ENCODE results near the gene TOM1.

DNA sequence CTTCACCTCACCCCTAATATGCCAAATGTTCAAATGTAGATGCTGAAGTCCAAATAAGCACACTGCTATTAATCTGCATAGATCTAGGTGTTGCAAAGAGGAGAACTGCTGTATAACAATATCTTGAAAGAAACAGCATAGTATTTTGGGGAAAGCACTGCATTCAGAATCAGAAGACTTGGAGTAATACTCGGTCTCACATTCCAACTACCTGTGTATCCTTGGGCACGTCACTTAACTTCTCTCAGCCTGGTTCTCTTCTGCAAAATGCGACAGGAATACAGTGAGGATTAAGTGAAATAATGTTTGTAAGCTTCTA, 42.7 kb upstream of the TOM1 start:
- TF ChIP-seq, protein P1, sequence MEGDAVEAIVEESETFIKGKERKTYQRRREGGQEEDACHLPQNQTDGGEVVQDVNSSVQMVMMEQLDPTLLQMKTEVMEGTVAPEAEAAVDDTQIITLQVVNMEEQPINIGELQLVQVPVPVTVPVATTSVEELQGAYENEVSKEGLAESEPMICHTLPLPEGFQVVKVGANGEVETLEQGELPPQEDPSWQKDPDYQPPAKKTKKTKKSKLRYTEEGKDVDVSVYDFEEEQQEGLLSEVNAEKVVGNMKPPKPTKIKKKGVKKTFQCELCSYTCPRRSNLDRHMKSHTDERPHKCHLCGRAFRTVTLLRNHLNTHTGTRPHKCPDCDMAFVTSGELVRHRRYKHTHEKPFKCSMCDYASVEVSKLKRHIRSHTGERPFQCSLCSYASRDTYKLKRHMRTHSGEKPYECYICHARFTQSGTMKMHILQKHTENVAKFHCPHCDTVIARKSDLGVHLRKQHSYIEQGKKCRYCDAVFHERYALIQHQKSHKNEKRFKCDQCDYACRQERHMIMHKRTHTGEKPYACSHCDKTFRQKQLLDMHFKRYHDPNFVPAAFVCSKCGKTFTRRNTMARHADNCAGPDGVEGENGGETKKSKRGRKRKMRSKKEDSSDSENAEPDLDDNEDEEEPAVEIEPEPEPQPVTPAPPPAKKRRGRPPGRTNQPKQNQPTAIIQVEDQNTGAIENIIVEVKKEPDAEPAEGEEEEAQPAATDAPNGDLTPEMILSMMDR (IDR thresholded peaks at IDR 0.05; ENCODE audit: insufficient read depth, low read depth, low read length): no peak
- TF ChIP-seq EZH2 (IDR thresholded peaks at IDR 0.05; ENCODE audit: insufficient read depth, low read length): no peak
